PFSK-1 (cell line): ENCODE results near the gene ZSCAN23.
A peak's percentile ranks its signal among the peaks of the same experiment; 100 is the strongest.

Source experiments
- FOXP2 ChIP-seq: optimal IDR thresholded peaks from 2 replicates; pipeline ENCODE3; 2011; ENCODE audit warnings: borderline replicate concordance, control low read depth, inconsistent platforms; ENCODE audit not compliant: insufficient read depth; ENCODE audit errors: extremely low read length, extremely low read depth
- POLR2AphosphoS5 ChIP-seq: IDR thresholded peaks from 2 replicates; pipeline ENCODE4 v1.6.1; 2012; ENCODE audit warnings: low read depth, mild to moderate bottlenecking, control low read depth, low read length, moderate library complexity
- REST ChIP-seq, 2 experiments: IDR thresholded peaks; 2 replicates each; pipeline versions ENCODE4 v1.6.1 to v1.8.0; 2011 to 2012; ENCODE audit warnings: low read depth in 2 of 2, low read length in 2 of 2, control low read depth in 1 of 2, inconsistent platforms in 1 of 2, mild to moderate bottlenecking in 1 of 2, moderate library complexity in 1 of 2; ENCODE audit not compliant: insufficient read depth in 1 of 2
- SIN3A ChIP-seq: IDR thresholded peaks from 2 replicates; pipeline ENCODE4 v1.6.1; 2012; ENCODE audit warnings: mild to moderate bottlenecking, low read length, moderate library complexity, borderline replicate concordance; ENCODE audit not compliant: insufficient read depth
- TAF1 ChIP-seq: IDR thresholded peaks from 2 replicates; pipeline ENCODE4 v1.6.1; 2012; ENCODE audit warnings: low read length, control low read depth, borderline replicate concordance; ENCODE audit not compliant: insufficient read depth

Gene ZSCAN23

GRCh38 chr6:28488916-28489365, 45.6 kb upstream of the ZSCAN23 start:
- TF ChIP-seq SIN3A, result no peak
- TF ChIP-seq TAF1, result peak; percentile 45; the same call in 1 of the 2 replicates

GRCh38 chr6:28486988-28487742, 43.9 kb upstream of the ZSCAN23 start:
- TF ChIP-seq FOXP2 (no peak), TAF1 (no peak), REST (IDR thresholded peaks at IDR 0.05; ENCODE audit: insufficient read depth in 1 of 2, low read depth in 2 of 2, low read length in 2 of 2) (no peak), SIN3A (no peak), POLR2AphosphoS5 (no peak)

DNA sequence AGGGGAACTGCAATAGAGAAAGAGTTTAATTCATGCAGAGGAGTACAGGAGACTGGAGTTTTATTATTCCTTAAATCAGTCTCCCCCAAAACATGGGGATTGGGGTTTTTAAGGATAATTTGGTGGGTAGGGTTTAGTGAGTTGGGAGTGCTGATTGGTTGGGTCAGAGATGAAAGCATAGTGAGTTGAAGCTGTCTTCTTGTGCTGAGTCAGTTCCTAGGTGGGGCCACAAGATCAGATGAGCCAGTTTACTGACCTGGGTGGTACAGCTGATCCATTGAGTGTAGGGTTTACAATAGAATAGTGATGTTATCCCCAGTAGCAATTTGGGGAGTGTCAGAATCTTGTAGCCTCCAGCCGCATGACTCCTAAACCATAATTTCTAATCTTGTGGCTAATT, 43.2 kb upstream of the ZSCAN23 start:
- no peak for TF ChIP-seq FOXP2
- TF ChIP-seq SIN3A, result no peak
- no peak for TF ChIP-seq REST (IDR thresholded peaks at IDR 0.05; ENCODE audit: insufficient read depth in 1 of 2, low read depth in 2 of 2, low read length in 2 of 2)
- TF ChIP-seq POLR2AphosphoS5, result no peak
- no peak for TF ChIP-seq TAF1

DNA sequence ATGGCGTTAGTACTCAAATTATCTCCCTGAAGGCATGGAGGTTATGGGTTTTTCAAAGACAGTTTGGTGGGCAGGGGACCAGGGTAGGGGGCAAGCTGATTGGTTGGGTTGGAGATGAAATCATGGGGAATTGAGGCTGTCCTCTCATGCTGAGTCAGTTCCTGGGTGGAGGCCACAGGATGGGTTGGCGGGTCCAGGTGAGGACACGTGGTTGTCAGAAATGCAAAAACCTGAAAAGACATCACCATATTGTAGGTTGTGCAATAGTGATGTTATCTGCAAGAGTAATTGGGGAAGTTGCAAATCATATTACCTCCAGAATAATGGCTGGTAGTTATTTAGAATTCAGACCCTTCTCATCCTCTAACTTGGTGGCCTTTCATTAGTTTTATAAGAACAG, 42.2 kb upstream of the ZSCAN23 start:
- TF ChIP-seq SIN3A (no peak), FOXP2 (no peak), REST (IDR thresholded peaks at IDR 0.05; ENCODE audit: insufficient read depth in 1 of 2, low read depth in 2 of 2, low read length in 2 of 2) (no peak), TAF1 (no peak), POLR2AphosphoS5 (no peak)

GRCh38 chr6:28480253-28480932, 37.1 kb upstream of the ZSCAN23 start:
- TF ChIP-seq FOXP2 (no peak), TAF1 (no peak), POLR2AphosphoS5 (no peak), REST (IDR thresholded peaks at IDR 0.05; ENCODE audit: insufficient read depth in 1 of 2, low read depth in 2 of 2, low read length in 2 of 2) (no peak), SIN3A (no peak)
